Activated T-helper 9 cell treated with anti-CD3 and anti-CD28 coated beads, Interleukin-2, amount 50 U/mL, for 16 hours (primary cell): Measurements from ENCODE around the gene ART5.
"Not testable (repeated sequence)": the region's sequence is repeated elsewhere in the genome, so short reads cannot be mapped to it uniquely, and the experiment has no call there.

ENCODE experiments used
- DNase-seq: peaks from one replicate; pipeline ENCODE4 v3.0.0-alpha.2; 2020; ENCODE audit warnings: low read depth

The ART5 gene

DNA sequence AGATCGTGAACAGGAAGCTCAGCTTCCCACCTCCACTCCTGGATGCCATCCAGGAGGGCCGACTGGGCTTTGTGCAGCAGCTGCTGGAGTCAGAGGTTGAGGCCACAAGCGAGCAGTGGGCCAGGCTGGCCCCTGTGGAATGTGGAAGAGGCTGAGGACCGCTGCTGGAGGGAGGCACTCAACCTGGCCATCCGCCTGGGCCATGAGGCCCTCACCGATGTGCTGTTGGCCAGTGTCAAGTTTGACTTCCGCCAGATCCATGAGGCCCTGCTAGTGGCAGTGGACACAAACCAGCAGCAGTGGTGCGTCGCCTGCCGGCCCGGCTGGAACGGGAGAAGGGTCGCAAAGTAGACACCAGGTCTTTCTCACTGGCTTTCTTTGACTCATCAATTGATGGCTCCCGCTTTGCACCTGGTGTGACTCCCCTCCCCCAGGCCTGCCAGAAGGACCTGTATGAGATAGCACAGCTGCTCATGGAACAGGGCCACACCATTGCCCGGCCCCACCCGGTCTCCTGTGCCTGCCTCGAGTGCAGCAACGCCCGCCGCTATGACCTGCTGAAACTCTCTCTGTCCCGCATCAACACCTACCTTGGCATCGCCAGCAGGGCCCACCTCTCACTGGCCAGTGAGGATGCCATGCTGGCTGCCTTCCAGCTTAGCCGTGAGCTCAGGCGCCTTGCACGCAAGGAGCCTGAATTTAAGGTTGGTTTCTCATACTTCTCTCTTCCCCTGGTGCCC lies 24.9 kb downstream of the ART5 start:
- no peak for DNase-seq

DNA sequence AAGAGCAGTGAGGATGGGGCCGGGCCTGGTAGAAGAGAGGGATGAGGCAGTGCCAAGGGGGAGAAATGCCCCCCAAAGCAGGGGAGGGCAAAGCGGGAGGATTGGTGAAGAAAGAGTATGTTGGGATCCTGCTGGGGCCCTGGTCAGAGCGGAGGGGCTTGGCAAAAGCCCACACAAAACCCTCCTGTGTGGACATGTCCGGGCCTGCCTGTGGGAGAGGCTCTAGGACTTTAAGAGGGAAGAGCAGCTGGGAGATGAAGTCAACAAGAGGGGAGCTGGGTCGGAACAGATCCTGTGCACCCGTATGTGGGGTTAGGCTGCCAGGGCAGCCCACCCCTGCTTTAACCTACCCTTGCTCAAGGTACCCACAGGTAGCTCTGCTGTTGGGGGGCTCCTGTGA lies 25.8 kb downstream of the ART5 start:
- no peak for DNase-seq

DNA sequence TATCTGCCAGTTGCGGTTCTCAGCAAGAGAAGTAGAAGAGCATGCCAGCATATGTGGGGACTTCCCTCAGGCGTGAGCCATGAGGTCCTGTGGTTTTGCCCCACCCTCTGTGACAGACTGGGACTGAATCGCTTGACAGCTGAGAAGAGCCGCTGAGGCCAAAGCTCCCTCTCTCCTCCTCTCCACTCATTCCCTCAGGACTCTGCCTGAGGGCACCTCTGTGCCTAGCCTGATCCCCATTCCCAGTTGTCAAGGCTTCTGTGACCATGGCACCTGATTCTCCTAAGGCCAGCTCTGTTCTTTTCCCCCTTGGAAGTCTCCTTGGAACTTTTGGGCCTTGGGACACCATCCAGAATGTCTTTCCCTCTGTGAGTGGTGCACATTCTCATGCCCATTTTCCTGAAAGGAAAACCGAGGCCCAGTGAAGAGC lies 27.0 kb downstream of the ART5 start:
- peak; percentile 24 for DNase-seq

- no peak for DNase-seq
Measured at GRCh38 chr11:3613998-3614741, 27.6 kb downstream of the ART5 start.

- no peak for DNase-seq
Measured at GRCh38 chr11:3611976-3612678, 29.7 kb downstream of the ART5 start.

DNA sequence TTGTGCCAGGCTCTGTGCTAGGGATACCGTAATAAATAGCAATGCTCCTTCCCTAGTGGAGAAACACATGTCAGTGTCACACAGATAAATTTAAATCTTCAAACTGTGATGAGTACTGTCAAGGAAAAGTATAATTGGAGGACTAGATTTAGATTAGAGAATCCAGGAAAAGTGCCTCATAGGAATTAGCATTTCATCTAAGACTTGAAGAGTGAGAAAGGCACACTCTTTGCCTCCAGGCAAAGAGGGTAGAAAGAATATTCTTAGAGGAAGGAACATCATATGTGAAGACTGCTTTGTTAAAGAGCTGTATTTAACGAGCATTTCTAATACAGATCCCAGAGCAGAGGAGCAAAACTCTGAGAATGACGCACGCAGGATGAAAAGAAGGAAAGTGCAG lies 30.9 kb downstream of the ART5 start:
- DNase-seq: no peak

- no peak for DNase-seq
Measured at GRCh38 chr11:3609416-3610265, 32.2 kb downstream of the ART5 start.

- DNase-seq: no peak
Measured at GRCh38 chr11:3605771-3606203, 36.0 kb downstream of the ART5 start.

DNA sequence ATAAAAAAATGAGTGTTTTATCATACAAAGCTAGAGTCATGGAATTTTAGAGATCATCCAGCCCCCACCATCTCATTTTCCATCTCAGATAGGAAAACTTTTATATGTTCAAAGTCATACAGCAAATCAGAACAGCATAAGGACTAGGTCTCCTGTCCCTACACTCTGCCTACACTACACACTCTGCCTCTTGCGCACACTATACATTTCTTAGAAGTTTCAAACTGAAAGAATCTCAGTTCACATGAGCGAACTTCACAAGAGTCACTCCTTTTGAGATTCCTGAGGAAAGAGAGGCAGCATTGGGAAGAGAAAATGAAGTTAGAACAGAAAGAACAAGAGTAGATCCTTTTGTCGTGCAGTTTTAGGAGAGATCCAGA lies 36.5 kb downstream of the ART5 start:
- no peak for DNase-seq

GRCh38 chr11:3604167-3604566 lies 37.6 kb downstream of the ART5 start:
- DNase-seq: no peak

DNA sequence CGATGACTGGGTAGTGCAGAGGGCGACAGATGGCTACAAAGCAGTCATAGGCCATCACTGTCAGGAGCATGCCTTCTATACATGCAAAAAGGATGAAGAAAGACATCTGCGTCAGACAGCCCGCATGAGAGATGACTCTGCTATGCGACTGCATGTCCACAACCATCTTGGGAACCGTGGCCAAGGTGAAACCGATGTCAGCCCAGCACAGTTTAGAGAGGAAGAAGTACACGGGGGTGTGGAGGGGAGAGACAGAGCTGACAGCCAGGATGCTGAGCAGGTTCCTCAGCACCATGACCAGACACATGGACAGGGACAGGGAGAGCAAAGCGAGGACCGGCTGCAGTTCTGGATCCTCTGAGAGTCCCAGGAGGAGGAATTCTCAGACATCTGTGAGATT lies 41.6 kb downstream of the ART5 start:
- not testable (repeated sequence) for DNase-seq

DNA sequence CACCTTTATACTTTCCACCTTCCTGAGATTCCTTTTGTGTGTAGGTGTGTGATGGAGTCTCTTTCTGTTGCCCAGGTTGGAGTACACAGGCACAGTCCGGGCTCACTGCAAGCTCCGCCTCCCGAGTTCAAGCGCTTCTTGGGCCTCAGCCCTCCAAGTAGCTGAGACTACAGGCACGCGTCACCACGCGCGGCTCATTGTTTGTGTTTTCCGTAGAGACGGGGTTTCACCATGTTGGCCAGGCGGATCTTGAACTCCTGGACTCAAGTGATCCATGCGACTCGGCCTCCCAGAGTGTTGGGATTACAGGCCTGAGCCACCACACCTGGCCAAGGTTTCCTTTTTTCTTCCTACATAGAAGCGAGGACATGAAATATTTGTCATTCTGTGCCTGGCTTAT lies 44.0 kb downstream of the ART5 start:
- DNase-seq: not testable (repeated sequence)

GRCh38 chr11:3591326-3591725 lies 50.5 kb downstream of the ART5 start:
- DNase-seq: not testable (repeated sequence)

DNA sequence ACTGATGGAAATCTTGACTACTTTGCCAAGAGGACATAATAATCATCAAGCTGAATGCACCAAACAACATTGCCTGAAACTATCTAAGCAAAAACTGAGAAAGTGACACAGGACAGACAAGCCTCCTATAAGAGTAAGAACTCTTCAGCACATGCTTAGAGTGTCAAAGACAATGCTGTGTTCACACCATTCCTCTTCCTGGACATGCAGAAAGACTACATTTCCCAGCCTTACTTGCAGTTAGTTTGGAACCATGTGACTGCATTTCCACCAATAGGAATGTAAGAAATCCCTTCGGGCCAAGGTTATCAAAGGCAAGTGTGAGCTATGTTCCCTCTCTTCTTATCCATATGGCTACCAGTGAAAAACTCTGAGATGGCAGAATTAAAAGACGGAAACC lies 51.6 kb downstream of the ART5 start:
- not testable (repeated sequence) for DNase-seq

- DNase-seq: not testable (repeated sequence)
Measured at GRCh38 chr11:3588776-3589175, 53.0 kb downstream of the ART5 start.
